GM18873 (cell line): ENCODE data around the gene ESPN.
"Not testable (repeated sequence)": the region's sequence is repeated elsewhere in the genome, so short reads cannot be mapped to it uniquely, and the experiment has no call there.

Source experiments
- ATAC-seq: cut with Tn5 transposase; IDR thresholded peaks from one replicate; pipeline ENCODE4 v1.9.1; 2021; ENCODE audit warnings: mild to moderate bottlenecking, moderate library complexity, moderate number of reproducible peaks; ENCODE audit not compliant: unreplicated experiment, low FRiP score

The ESPN gene

GRCh38 chr1:6493834-6494223 is 69.3 kb downstream of the ESPN start:
- not testable (repeated sequence) for ATAC-seq

GRCh38 chr1:6494627-6495026 is 70.1 kb downstream of the ESPN start:
- ATAC-seq: no peak

GRCh38 chr1:6495041-6495441 is 70.5 kb downstream of the ESPN start:
- ATAC-seq: no peak

GRCh38 chr1:6495540-6496364 is 71.2 kb downstream of the ESPN start:
- ATAC-seq: no peak

- no peak for ATAC-seq
Measured at GRCh38 chr1:6496365-6496721, 71.8 kb downstream of the ESPN start.

- no peak for ATAC-seq
Measured at GRCh38 chr1:6496890-6497214, 72.3 kb downstream of the ESPN start.

GRCh38 chr1:6497215-6497866 is 72.8 kb downstream of the ESPN start:
- no peak for ATAC-seq

GRCh38 chr1:6497867-6498575 is 73.4 kb downstream of the ESPN start:
- ATAC-seq: no peak

GRCh38 chr1:6498576-6499111 is 74.1 kb downstream of the ESPN start:
- no peak for ATAC-seq

- no peak for ATAC-seq
Measured at GRCh38 chr1:6499296-6499695, 74.7 kb downstream of the ESPN start.

- no peak for ATAC-seq
Measured at GRCh38 chr1:6500544-6501278, 76.1 kb downstream of the ESPN start.

GRCh38 chr1:6501279-6501813 is 76.8 kb downstream of the ESPN start:
- no peak for ATAC-seq

- ATAC-seq: no peak
Measured at GRCh38 chr1:6502000-6502891, 77.7 kb downstream of the ESPN start.

GRCh38 chr1:6503884-6504602 is 79.5 kb downstream of the ESPN start:
- ATAC-seq: no peak

GRCh38 chr1:6504887-6505286 is 80.3 kb downstream of the ESPN start:
- no peak for ATAC-seq

GRCh38 chr1:6505367-6506209 is 81.0 kb downstream of the ESPN start:
- ATAC-seq: no peak

- no peak for ATAC-seq
Measured at GRCh38 chr1:6506210-6507036, 81.8 kb downstream of the ESPN start.
